Measurements from ENCODE around the gene TNFRSF14.
A peak's percentile ranks its signal among the peaks of the same experiment; 100 is the strongest.

TNFRSF14 gene

DNA sequence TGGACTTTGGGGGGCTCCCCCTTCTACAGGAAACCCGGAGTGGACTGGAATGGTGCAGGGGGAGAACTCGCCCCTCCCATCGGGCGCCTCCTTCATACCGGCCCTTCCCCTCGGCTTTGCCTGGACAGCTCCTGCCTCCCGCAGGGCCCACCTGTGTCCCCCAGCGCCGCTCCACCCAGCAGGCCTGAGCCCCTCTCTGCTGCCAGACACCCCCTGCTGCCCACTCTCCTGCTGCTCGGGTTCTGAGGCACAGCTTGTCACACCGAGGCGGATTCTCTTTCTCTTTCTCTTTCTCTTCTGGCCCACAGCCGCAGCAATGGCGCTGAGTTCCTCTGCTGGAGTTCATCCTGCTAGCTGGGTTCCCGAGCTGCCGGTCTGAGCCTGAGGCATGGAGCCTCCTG is at the start of gene TNFRSF14:
TNFRSF14 (plus strand) TSS at position 95 of the 401 bp plus-strand sequence; CDS start at position 389, 294 bp downstream.
- DNase-seq: peak; percentile 84

DNA sequence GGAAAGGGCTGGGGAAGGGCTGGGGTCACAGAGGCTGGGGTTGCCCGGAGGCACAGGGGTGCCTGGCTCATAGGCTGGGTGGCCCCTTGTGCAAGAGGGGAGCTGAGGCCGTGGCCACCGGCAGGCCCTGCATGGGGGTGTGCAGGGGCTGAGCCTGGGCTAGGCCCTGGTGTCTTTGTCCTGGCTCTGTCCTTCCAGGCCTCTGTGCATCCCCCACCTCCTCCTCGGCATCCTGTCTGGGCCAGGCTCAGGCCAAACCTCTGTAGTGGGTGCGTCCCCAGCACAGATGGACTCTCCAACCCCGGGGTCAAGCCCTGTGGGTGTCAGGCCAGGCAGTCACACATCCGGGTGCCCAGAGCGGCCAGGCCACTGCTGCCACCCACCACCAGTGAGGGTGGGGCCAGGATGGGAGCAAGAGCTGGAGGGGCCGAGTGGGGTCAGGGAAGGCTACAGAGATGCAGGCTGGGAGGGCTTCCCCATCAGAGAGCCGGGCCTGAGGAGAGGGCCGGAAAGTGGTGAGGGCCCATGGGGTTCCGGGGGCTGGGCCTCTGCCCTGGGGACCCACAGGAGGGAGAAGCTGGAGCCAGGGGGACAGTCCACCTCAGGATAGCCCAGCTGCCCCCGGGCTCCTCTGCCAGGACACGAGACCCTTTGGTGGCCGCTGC is 49.1 kb upstream of the TNFRSF14 start:
- DNase-seq: no peak

DNA sequence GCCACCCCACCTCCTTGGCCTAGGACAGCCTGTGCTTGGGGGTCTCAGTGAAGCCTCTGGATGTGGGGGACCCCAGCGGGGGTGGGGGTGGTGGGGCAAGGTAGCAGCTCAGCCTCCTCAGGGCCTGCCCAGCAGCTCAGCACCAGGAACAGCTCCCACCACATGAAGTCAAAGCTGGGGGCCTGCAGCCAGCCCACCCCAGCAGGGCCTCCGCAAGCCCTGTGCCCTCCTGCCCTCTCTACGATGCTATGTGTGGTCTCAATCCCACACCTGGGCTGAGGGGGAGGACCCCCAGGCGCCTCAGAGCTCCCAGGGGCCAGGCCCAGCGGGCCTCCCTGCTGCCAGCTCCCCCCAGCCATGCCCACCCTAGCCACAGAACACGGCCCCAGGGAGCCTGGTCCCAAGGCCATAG is 48.4 kb upstream of the TNFRSF14 start:
- DNase-seq: no peak

DNA sequence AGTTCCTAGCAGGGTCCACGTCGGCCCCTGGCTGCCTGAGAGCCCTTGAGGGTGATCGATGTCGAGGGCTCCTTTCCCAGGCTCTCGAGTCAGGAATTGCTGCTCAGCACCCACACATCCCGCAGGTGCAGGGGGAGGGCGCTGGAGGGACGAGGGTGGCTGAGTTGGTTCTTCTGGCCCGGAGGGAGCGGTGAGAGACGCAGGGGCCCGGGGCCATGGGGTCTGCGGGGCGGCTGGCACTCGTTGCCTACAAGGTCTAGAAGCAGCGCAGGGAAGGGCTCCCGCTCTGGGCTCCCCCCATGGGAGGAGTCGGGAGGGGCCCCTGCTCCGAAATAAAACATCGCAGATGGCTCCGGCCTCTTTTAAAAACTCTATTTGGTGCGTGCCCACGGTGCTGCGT is 48.0 kb upstream of the TNFRSF14 start:
- no peak for DNase-seq

DNA sequence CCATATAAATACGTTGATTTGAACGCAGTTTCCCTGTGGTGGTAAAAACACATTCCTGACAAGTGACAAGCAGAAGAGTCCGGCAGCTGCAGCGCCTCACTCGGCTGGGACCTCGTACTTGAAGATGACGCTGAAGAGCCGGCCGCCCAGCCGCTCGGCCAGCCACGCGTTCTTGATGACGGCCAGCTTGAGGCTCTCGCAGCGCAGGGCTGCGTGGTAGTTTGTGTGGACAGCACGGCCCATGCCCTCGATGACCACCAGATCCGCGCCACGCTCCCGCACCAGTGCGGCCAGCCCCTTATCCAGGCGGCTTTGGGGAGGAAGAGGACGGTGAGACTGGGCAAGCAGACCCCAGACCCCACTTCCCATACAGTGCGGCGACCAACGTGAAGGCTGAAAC is 47.4 kb upstream of the TNFRSF14 start:
- DNase-seq: no peak

DNA sequence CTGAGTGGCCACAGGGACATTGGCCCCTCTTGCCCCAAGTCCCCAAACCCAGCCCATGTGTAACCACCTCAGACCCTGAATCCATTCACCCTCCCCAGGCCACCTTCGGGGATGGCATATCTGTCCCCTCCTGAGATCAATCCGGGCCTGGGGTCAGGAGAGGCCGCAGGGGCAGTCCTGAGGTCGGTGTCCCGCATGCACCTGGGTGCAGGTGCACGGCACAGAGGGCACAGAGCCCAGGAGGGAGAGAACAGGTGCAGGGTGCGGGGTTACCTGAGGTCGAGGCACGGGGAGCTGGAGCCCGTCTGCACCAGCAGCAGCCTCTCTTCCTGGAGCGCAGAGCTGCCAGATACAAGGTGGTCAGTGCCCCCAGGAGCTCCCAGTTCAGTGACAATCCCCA is 46.6 kb upstream of the TNFRSF14 start:
- no peak for DNase-seq

DNA sequence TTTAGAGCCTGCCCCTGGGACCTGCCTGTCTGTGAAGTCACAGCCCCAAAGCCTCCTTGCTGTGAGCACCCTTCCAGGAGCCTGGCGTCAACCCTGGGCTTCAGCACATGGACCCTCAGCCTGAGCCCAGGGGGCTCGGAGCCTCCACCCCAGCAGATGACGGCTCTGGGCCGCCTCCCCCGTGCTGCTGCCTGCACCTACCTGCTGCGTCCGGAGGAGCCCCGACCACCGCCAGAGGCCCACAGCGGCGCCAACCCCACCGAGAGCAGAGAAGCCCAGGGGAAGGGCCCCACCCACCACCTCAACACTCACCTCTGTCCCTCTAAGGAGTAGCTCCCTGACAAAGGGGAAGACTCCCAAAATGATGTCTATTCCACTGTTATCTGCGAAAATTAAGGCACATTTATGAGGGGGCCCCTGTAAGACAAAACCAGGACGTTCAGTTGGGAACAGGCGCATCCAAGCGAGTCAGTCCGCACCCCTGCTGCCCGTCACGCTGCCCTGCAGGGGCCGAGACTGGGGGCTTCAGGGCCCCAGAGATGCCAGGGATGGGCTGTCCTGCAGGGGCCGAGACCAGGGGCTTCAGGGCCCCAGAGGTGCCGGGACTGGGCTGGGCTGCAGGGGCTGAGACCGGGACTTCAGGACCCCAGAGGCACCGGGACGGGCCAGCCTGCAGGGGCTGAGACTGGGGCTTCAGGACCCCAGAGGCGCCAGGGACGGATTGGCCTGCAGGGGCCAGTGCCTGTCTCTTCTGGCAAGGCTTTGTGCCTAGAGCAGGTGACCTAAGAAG is 45.6 kb upstream of the TNFRSF14 start:
- no peak for DNase-seq

DNA sequence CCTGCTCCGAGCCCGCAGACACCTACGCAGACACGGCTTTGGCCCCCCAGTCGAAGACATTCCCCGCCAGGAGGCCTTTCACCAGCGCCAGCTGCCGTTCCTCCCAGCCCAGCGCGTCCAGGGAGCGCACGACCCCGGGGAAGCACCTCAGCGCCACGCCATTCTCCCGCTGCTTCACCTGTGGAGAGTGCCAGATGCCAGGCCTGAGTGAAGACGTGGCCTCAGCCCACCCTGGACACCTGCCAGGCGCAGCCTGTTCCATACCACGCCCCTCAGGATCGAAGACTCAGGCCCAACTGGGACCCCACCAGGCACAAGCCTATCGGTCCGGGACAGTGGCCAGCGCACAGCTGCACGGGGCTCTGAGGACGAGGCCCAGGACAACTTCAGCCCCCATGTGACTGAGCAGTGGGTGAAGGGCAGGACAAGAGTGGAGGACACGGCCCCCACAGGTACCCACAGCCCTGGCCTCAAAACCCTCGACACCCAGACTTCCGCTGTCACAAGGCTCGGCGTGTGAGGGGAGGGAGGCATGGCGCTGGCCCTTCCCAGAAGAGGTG is 43.2 kb upstream of the TNFRSF14 start:
- DNase-seq: no peak

DNA sequence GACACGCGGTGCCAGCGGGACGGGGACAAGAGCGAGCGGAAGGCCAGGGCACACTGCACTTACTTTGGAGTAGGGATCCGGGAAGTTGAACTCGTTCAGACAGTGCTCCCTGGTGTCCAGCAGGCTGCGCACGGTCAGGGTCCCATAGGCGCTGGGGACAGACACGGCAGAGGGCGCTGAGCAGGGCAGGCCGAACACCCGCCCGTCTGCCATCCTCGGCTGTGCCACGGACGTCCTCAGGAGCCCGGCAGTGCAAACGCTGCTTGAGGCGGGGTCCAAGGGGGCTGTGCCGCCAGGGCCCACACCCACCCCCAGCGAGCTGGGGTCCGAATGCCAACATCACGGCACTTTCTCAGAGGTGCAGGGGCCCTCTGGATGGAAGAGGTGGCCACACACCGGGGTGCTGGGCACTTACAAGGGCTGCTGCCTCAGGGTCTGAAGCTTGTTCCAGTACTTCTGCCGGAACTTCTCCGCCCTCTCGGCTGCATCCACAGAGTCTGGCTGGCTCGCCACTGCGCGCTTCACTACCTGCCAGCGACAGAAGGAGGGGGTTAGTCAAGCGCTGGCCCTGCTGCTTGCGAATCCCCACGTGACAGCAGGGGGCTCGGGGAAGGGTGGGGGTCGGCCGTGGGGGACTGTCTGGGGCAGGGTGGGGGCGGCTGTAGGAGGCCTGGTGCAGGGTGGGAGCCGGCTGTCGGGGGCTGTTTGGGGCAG is 42.1 kb upstream of the TNFRSF14 start:
- DNase-seq: no peak

DNA sequence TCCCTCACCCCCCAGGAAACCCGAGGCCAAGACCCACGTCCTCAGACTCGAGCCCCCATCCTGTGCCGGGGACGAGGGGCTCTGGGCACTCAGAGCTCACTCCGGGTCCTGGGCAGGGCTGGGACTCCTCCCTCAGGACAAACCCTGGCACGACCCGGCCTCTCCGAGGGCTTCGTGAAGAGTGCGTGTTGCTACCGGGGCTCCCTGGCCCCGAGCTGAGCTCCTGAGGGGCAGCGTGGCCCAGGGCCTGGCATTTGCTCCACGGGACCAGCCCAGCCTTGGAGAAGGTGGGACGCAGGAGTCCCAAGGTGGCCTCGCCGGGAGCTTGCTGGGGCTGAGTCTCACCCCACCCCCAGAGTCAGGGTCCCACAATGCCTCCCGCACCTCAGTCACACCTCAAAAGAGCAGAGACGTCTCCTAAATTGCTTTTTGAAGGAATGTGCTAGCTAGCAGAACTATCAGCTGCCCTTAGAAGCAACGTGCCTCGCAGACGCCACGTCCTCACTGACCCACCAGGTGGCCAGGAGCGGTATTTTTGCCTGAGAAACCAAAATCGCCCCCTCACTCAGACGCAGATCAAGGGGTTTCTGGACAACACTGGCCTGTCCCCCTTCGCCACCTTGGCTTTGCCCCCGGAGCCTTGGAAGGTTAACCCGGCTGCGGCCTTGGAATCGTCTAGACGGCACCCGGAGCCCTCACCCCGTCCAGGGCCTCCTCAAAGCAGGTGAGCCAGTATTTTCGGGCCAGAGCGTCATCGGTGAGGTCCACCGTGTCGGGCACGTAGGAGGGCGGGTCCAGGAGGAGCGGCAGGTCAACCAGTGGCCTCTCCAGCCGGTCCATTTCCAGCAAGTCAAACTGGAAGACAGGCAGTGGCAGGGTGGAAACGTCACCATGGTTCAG is 41.1 kb upstream of the TNFRSF14 start:
- DNase-seq: no peak

DNA sequence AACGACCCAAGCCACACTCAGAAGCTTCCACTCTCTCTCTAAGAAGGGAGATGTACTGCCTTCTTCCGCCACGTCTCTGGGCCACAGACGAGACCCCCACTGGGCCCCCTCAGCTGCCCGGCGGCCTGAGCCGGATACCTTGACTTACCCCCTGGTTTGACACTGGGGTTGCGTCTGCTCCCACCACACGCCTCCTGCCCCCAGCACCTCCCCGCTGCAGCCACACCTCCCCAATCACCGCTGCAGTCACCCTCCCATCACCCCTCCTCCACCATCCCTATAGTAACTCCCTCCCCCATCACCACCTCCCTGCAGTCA is 40.4 kb upstream of the TNFRSF14 start:
- no peak for DNase-seq

DNA sequence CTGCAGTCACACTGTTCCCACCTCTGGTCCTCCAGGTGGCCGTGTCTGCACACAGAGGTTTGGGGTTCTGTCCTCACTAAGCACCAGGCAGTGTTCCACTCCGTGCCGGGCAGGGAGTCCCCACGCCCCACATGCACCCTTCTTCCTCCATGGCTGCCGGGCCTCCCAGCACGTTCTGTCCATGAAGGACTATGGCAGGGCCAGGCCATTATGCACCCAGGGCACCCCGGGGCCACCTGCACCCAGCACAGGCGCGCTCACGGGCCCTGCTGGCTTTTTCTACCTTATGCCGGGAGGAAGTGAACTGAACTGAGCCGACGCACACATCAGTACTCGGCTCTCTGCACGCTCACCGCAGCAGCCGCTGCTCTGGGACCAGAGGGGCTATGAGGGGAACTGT is 40.0 kb upstream of the TNFRSF14 start:
- DNase-seq: no peak

DNA sequence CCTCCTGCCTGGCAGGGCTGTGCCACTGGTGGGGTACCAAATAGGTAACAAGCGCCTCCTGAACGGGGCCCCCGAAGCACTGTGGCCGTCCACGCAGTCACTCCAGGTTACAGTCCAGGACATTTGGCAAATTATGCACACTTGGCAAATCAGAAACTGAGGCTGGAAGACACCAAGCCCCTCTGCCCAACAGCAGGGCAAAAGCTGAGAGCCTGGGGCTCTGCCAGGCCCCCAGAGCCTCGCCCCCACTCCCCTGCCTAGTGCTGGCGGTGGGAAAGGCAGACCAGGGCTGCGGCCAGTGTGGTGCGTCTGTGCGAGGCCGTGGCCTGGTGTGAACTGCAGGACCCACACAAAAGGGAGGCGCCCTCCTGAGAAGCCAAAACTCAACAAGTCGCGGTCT is 39.2 kb upstream of the TNFRSF14 start:
- DNase-seq: no peak

DNA sequence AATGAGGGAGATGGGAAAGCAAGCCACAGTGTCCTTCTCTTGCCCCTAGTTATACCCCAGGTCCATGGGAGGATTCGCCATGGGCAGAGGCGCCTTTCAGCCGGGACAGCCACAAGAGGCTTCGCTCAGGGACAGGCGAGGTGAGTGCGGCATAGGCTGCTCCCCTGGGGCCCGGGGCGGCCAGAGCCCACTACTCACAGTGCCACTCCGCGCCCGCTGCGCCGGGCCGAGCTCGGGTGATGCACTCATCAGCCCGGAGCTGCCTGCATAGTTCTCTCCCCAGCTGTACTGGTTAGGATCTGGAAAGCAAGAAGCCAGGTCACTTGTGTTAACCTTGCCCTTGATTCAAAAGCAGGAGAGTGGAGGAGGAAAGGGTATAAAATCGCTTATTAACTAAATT is 38.2 kb upstream of the TNFRSF14 start:
- no peak for DNase-seq

DNA sequence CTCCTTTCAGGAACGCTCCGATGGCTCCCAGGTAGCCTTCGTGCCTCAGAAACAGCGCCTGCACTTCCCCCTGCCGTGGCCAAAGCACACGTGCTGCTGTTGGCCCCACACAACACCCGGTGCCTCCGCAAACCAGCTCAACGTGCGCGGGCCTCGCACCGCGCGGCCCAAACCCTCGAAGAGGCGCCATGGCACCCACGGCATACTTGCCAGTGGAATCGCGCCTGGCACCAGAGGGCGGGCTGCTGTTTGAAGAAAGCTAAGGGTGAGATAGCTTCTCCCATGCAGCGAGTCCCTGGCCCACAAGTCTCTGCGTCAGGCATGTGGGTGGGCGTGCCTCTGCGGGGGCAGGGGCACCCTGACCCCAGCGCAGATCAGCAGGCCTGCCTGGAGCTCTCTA is 37.6 kb upstream of the TNFRSF14 start:
- no peak for DNase-seq

DNA sequence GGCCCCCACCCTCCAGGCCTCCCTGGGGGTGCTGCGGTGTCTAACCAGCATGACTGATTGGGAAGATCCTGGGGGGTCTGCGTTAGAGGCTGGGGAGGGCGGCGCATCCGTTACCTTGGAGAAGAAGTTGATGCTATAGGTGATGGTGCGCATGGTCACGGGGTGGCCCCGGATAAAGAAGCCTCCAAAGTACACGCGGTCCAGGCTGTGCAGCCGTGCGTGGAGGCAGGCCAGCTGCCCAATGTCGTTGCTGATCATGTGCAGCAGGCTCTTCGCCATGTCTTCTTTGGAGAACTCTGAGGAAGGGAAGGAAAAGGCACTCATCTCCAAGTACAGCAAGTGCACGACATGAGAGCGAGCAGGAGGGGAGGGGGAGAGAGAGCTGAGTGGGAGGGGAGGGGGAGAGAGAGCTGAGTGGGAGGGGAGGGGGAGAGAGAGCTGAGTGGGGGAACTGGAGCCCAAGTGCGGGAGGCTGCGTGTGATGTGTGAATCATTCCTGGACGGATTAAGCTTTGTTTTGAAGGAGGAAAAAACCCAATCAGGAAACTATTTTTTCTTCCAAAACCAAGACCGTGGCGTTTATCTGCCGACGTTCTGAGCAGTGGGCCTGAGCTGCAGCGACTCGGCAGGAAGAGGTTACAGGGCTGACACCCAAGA is 37.0 kb upstream of the TNFRSF14 start:
- no peak for DNase-seq

DNA sequence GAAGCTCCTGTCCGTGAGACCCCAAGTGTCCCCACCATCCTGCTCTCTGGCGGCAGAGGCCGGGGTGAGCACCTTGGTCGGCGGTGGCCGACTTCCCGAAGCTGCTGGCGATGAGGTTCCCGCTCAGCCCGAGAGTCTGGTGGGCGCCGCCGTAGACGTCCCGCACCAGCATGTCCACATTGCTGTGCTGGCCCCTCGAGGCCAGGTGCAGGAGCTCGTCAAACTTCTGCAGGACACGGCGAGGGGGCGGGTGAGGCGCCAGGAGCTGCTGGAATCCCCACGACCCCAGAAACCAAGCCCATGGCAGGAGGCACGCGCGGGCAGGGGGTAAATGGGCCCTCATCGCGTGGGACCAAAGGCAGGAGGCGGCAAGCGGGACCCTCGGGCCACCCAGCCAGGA is 36.4 kb upstream of the TNFRSF14 start:
- DNase-seq: no peak

DNA sequence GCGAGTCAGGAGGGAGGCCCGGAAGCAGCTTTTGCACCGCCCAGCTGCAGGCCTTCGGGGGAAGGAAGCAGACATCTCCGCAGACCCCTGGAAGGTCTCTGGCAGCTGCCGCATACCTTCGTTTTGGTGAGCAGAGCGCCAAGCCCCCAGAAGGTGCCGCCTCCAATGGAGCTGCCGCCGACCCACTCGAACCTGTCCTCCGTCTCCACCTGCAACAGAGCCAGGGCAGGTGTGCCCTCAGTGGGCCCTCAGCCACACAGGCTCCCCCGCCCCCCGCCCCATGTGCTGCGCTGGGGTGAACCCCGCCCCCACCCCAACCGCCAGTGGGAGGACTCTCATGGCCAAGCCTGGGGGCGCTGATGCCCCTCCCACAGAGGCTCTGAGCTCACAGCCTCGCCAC is 36.0 kb upstream of the TNFRSF14 start:
- DNase-seq: no peak

DNA sequence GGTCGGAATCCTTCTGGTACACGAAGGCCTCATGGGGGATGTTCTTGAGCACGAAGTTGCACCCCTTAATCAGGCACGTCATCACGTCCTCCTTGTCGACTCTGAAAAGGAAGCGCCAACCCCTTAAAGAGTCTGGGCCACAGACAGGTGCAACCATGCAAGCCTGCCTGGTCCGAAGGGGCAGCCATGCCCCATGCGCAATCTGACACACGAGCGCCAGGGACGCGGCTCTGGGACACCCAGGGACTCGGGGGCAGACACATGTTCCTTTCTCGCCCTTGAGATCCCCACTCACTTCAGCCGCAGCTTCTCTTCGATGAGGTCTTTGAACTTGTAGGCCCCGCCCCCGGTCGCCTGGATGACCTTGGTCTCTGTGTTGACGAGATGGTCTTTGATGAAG is 35.4 kb upstream of the TNFRSF14 start:
- DNase-seq: no peak

DNA sequence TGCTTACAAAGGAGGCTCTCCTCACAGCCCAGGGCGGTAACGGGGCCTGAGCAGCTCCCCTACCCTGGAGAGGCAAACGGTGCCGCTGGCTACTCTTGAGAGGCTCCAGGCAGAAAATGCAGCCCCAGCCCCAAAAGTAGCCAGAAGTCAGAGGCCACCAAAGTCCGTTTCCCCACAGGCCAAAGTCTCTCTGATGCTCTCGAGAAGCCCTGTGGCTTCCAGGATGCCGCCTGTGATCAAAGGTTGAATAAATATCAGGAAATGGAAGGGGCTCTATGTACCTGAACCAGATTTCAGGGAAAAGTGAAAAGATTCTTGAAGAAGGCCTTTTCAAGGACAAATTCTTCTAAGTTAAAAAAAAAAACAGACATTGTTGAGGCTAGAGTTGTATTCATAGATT is 33.9 kb upstream of the TNFRSF14 start:
- DNase-seq: no peak

DNA sequence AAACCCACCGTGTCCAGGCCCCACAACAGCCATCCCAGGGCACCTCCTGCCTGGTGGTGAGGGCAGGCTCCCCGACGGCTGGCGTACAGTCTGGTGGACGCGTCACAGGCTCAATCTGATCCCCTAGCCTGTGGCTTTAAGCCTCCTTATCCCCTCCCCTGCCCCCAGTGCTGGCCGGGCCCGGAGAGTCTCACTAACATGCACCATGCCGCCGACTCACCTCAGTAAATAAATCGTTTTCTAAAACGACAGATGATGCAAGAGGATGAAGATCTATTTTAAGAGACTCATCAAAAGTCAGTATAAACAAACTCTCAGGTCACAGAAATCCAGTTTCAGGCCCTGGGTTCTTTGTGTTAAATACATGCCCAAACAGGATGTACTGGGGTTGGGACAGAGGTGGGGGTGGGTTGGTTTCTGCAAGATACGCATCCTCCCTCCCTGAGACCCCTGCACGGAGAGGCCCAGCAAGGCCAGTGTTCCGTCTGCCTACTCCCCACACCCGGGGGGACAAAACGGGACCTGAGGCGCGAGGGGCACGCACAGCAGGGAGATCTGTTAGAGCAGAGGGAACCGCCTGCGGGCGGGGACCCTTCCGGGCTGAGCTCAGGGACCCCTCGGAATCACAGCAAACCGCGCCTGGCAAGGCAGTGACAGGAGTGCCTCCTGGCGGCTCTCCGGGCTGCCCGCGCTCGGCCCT is 32.8 kb upstream of the TNFRSF14 start:
- no peak for DNase-seq
